ENCODE results near the gene KCNQ1. TPM values are rescaled to one million over a fixed set of nuclear protein-coding genes. Genes with fewer than 3 reads are reported as not detected.

KCNQ1 gene
- total RNA-seq, 3 donors from 2014 or later (not counting 1 experiment from before 2014, with no cell fraction given): 1.9 to 7.8 (median 3.3) TPM

- peaks cover 6% of the 10 kb centered on the region for H3K27me3 ChIP-seq (ENCODE audit: control insufficient read depth, insufficient read depth, low read length)
- no peaks in the 10 kb centered on the region for H3K36me3 ChIP-seq (ENCODE audit: control insufficient read depth, insufficient read depth, low read length)
- H3K4me3 Mint-ChIP-seq: no peak overlapping the region
- TF ChIP-seq CTCF (IDR thresholded peaks at IDR 0.05): no peak
- H3K27ac ChIP-seq (ENCODE audit: low read length): no peak overlapping the region
- H3K4me3 ChIP-seq (ENCODE audit: low read length): no peak overlapping the region
- H3K27me3 Mint-ChIP-seq (ENCODE audit: low read depth in 2 of 2): peaks cover 39 to 40% of the 10 kb centered on the region in 2 donors
- 94% methylated on average over 17 of the region's 17 CpGs for WGBS (ENCODE audit: insufficient coverage)
- no peak for DNase-seq
- no peak for ATAC-seq
- intact Hi-C loops (cut with micrococcal nuclease): no loop called here
- no peaks in the 10 kb centered on the region for H3K9me3 Mint-ChIP-seq
- no peak overlapping the region for H3K27ac Mint-ChIP-seq
- H3K9me3 ChIP-seq (ENCODE audit: control insufficient read depth, insufficient read depth, low read length): no peaks in the 10 kb centered on the region
- peaks cover 23% of the 10 kb centered on the region for H3K4me1 ChIP-seq (ENCODE audit: control insufficient read depth, insufficient read depth, low read length)
- H3K36me3 Mint-ChIP-seq: no peaks in the 10 kb centered on the region
- peaks cover 14 to 28% of the 10 kb centered on the region in 2 donors for H3K4me1 Mint-ChIP-seq
These were observed 26.4 kb downstream of the KCNQ1 start for GRCh38 chr11:2471048-2471803.

GRCh38 chr11:2471804-2472096 is 26.9 kb downstream of the KCNQ1 start:
- TF ChIP-seq CTCF (IDR thresholded peaks at IDR 0.05): no peak
- no peak overlapping the region for H3K27ac Mint-ChIP-seq

GRCh38 chr11:2472428-2473186 is 27.8 kb downstream of the KCNQ1 start:
- H3K36me3 Mint-ChIP-seq: no peaks in the 10 kb centered on the region
- H3K9me3 Mint-ChIP-seq: no peaks in the 10 kb centered on the region
- Histone ChIP-seq H3K9me3 (ENCODE audit: control insufficient read depth, insufficient read depth, low read length) (no peaks in the 10 kb centered on the region), H3K4me1 (ENCODE audit: control insufficient read depth, insufficient read depth, low read length) (peaks cover 10% of the 10 kb centered on the region), H3K27ac (ENCODE audit: low read length) (no peak overlapping the region), H3K27me3 (ENCODE audit: control insufficient read depth, insufficient read depth, low read length) (no peaks in the 10 kb centered on the region), H3K4me3 (ENCODE audit: low read length) (no peak overlapping the region), H3K36me3 (ENCODE audit: control insufficient read depth, insufficient read depth, low read length) (no peaks in the 10 kb centered on the region)
- DNase-seq: no peak
- no peak overlapping the region for H3K27ac Mint-ChIP-seq
- H3K4me3 Mint-ChIP-seq: no peak overlapping the region
- 83% methylated on average over 8 of the region's 8 CpGs for WGBS (ENCODE audit: insufficient coverage)
- no peak for TF ChIP-seq CTCF (IDR thresholded peaks at IDR 0.05)
- intact Hi-C loops (cut with micrococcal nuclease): no loop called here
- ATAC-seq: no peak
- H3K27me3 Mint-ChIP-seq (ENCODE audit: low read depth in 2 of 2): peaks cover 41 to 54% of the 10 kb centered on the region in 2 donors
- peaks cover 3 to 14% of the 10 kb centered on the region in 2 donors for H3K4me1 Mint-ChIP-seq

More at GRCh38 chr11:2471804-2472096, 26.9 kb downstream of the KCNQ1 start:
- no peak overlapping the region for H3K27ac ChIP-seq (ENCODE audit: low read length)
- peaks cover 1% of the 10 kb centered on the region for H3K27me3 ChIP-seq (ENCODE audit: control insufficient read depth, insufficient read depth, low read length)
- 98% methylated on average over 6 of the region's 6 CpGs for WGBS (ENCODE audit: insufficient coverage)
- DNase-seq: no peak
- H3K36me3 Mint-ChIP-seq: no peaks in the 10 kb centered on the region
- H3K9me3 Mint-ChIP-seq: no peaks in the 10 kb centered on the region
- no peaks in the 10 kb centered on the region for H3K36me3 ChIP-seq (ENCODE audit: control insufficient read depth, insufficient read depth, low read length)
- no peak overlapping the region for H3K4me3 Mint-ChIP-seq
- peaks cover 39 to 45% of the 10 kb centered on the region in 2 donors for H3K27me3 Mint-ChIP-seq (ENCODE audit: low read depth in 2 of 2)
- peaks cover 9 to 23% of the 10 kb centered on the region in 2 donors for H3K4me1 Mint-ChIP-seq
- intact Hi-C loops (cut with micrococcal nuclease): no loop called here
- peaks cover 18% of the 10 kb centered on the region for H3K4me1 ChIP-seq (ENCODE audit: control insufficient read depth, insufficient read depth, low read length)
- H3K4me3 ChIP-seq (ENCODE audit: low read length): no peak overlapping the region
- no peak for ATAC-seq
- H3K9me3 ChIP-seq (ENCODE audit: control insufficient read depth, insufficient read depth, low read length): no peaks in the 10 kb centered on the region
